Measurements from ENCODE around the gene ABLIM3. TPM values are rescaled to one million over a fixed set of nuclear protein-coding genes. Genes with fewer than 3 reads are reported as not detected.

Gene ABLIM3
- total RNA-seq, 1 donor from 2014 or later: not detected

DNA sequence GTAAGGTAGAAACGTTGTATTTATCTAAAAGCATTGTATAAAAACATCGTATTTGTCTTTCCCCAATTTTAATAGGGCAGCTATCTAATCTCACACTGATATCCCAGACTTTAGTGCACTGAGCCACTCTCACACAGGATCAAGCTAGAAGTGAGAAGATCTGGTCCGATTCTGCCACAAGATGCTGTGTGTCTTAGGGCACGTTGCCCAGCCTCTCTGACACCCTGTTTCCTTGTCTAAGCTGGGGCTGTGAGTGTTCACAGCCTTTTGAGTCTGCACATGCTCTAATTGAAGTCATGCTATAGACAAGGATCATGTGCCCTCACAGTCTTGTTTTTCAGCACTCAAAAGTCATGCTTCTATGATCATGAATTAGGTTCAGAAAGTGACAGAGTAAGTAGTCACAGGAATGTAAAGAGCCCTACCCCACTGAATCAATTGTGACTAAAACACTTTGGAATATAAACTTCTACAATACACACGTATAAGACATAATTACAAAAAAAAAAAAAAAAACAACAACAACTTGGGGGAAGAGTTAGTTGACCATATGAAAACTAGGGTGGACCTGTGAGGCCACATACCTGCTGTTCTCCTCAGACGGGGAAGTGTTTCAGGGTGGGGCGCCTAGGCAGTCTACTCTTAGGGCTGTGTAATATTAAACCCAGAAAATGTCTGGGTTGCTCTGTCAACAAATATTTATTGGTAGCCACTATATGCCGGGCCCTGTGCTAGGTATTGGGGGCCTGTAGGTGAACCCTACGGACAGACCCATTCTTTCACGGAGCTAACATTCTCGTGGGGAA lies 893 bp upstream of the ABLIM3 start:
- Mint-ChIP-seq H3K9me3 (peaks cover 3% of the 10 kb centered on the region), H3K4me3 (peak overlapping the region; percentile 28), H3K36me3 (ENCODE audit: low read depth) (no peaks in the 10 kb centered on the region), H3K27me3 (peaks cover 34% of the 10 kb centered on the region), H3K4me1 (peaks cover 4% of the 10 kb centered on the region), H3K27ac (no peak overlapping the region)
- intact Hi-C loops (cut with micrococcal nuclease): loop anchor here (5.0 kb wide), 1 partner anchor 127 kb away; no protein-coding TSS in a partner anchor
- DNase-seq: no peak
- ChIA-PET POLR2A (no interaction called here), CTCF (interaction anchor here (2.1 kb wide), 1 partner anchor 9 kb away, joined by 4 read pairs; no protein-coding TSS in a partner anchor)
- ATAC-seq (ENCODE audit: low read depth): no peak
- TF ChIP-seq, protein P1, sequence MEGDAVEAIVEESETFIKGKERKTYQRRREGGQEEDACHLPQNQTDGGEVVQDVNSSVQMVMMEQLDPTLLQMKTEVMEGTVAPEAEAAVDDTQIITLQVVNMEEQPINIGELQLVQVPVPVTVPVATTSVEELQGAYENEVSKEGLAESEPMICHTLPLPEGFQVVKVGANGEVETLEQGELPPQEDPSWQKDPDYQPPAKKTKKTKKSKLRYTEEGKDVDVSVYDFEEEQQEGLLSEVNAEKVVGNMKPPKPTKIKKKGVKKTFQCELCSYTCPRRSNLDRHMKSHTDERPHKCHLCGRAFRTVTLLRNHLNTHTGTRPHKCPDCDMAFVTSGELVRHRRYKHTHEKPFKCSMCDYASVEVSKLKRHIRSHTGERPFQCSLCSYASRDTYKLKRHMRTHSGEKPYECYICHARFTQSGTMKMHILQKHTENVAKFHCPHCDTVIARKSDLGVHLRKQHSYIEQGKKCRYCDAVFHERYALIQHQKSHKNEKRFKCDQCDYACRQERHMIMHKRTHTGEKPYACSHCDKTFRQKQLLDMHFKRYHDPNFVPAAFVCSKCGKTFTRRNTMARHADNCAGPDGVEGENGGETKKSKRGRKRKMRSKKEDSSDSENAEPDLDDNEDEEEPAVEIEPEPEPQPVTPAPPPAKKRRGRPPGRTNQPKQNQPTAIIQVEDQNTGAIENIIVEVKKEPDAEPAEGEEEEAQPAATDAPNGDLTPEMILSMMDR (IDR thresholded peaks at IDR 0.05): no peak

DNA sequence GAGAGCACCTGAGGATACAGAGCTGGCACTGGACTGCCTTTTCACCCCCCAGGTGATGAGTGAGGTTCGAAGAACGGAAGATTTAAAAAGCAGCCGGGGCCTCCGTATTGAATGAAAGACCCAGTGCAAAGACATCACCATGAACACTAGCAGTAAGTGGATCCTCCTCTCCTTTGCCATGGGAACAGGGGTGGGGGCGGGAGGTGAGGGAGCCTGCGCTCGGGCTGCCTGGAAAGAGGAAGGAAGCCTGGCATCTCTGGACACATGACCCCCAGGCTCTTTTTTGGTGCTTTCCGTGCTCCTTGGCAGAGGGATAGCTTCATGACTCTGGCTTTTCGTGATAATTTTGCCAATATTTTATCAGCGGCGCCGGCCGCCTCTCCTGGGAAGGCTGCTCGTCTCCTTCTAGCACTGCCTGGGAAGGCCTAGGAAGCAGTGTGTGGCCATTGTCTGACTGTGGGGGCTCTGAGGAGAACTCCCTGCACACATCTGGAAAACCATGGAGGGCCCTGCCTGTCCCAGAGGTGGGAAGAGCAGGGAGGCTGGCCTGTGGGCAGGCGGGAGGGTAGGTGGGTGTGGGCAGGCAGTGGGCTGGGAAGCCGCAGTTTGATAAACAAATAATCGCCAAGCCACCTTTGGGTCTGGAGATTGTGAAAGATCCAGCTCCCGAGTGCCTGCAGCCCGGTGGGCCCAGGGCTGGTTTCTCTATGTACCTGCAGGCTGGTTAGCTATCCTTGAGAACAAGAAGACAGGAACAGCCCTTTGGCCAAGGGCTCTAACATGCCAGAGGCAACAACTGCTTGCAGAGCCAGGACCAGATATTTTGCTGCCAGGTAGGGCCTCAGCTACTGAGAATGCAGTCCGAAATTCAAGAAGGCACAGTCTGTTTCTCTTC lies 911 bp downstream of the ABLIM3 start:
- POLR2A ChIA-PET: no interaction called here
- TF ChIP-seq, protein P1 (IDR thresholded peaks at IDR 0.05): no peak
- peaks cover 7% of the 10 kb centered on the region for H3K9me3 Mint-ChIP-seq
- no peak for DNase-seq
- intact Hi-C loops (cut with micrococcal nuclease): loop anchor here (5.0 kb wide), 1 partner anchor 125 kb away; no protein-coding TSS in a partner anchor
- H3K4me3 Mint-ChIP-seq: peak overlapping the region; percentile 11
- CTCF ChIA-PET: interaction anchor here (1.6 to 2.1 kb wide), 2 partner anchors 7 to 12 kb away, joined by 3 to 4 read pairs; no protein-coding TSS in a partner anchor
- H3K27ac Mint-ChIP-seq: no peak overlapping the region
- peaks cover 35% of the 10 kb centered on the region for H3K27me3 Mint-ChIP-seq
- peaks cover 4% of the 10 kb centered on the region for H3K4me1 Mint-ChIP-seq
- ATAC-seq (ENCODE audit: low read depth): no peak
- no peaks in the 10 kb centered on the region for H3K36me3 Mint-ChIP-seq (ENCODE audit: low read depth)

DNA sequence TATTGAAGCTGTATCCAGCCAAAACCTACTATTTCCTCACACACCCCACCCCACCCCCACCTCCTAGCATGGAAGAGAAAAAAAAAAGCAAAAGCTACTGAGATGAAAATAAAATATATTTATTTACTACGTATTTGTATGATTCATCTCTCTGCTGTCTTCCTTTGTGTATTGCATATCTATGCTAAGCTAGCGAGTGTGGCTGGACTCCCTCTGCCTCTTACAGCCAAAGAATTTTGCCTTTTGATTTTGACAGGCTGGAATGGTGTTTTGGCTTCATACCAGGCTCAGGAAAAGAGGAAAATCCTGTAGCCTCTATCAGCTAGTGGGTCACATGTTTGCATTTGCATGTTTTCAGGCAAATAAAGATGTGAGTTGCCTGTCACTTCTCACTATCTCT lies 2.2 kb downstream of the ABLIM3 start:
- Mint-ChIP-seq H3K4me1 (peaks cover 4% of the 10 kb centered on the region), H3K4me3 (no peak overlapping the region), H3K36me3 (ENCODE audit: low read depth) (no peaks in the 10 kb centered on the region), H3K9me3 (peaks cover 7% of the 10 kb centered on the region), H3K27me3 (peaks cover 33% of the 10 kb centered on the region), H3K27ac (no peak overlapping the region)
- DNase-seq (no peak), ATAC-seq (ENCODE audit: low read depth) (no peak)
- TF ChIP-seq, protein P1 (IDR thresholded peaks at IDR 0.05): no peak
- ChIA-PET CTCF (no interaction called here), POLR2A (no interaction called here)
- intact Hi-C loops (cut with micrococcal nuclease): loop anchor here (5.0 kb wide), 1 partner anchor 124 kb away; no protein-coding TSS in a partner anchor

DNA sequence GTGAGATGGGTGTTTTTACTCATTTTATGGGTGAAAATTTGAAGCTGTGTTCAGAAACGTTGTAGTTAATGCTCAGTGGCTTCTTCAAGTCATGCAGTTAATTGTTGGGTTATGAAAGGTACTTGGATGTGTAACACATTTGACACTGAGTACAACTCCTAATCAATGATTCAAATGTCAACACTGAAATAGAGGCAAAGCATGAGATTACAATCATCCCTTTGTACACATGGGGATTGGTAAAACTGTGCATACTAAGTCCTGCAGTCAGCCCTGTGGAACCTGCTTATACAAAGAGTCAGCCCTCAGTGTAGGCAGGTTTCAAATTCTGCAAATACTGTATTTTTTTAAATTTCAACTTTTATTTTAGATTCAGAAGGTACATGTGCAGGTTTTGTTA lies 3.3 kb downstream of the ABLIM3 start:
- ChIA-PET POLR2A (no interaction called here), CTCF (no interaction called here)
- H3K4me3 Mint-ChIP-seq: no peak overlapping the region
- intact Hi-C loops (cut with micrococcal nuclease): loop anchor here (5.0 kb wide), 1 partner anchor 123 kb away; no protein-coding TSS in a partner anchor
- no peak for ATAC-seq (ENCODE audit: low read depth)
- TF ChIP-seq, protein P1 (IDR thresholded peaks at IDR 0.05): no peak
- peaks cover 4% of the 10 kb centered on the region for H3K4me1 Mint-ChIP-seq
- no peak overlapping the region for H3K27ac Mint-ChIP-seq
- peaks cover 7% of the 10 kb centered on the region for H3K9me3 Mint-ChIP-seq
- no peaks in the 10 kb centered on the region for H3K36me3 Mint-ChIP-seq (ENCODE audit: low read depth)
- H3K27me3 Mint-ChIP-seq: peaks cover 31% of the 10 kb centered on the region
- DNase-seq: no peak

DNA sequence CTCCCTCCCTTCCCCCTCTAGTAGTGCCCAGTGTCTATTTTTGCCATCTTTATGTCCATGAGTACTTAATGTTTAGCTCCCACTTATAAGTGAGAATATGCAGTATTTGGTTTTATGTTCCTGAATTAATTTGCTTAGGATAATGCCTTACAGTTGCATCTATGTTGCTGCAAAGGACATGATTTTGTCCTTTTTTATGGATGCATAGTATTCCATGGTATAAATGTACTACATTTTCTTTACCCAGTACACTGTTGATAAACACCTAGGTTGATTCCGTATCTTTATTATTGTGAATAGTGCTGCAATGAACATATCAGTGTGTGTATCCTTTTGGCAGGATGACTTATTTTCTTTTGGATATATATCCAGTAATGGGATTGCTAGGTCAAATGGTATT lies 3.8 kb downstream of the ABLIM3 start:
- TF ChIP-seq, protein P1 (IDR thresholded peaks at IDR 0.05): no peak
- DNase-seq (no peak), ATAC-seq (ENCODE audit: low read depth) (no peak)
- intact Hi-C loops (cut with micrococcal nuclease): no loop called here
- H3K27ac Mint-ChIP-seq: no peak overlapping the region
- H3K4me3 Mint-ChIP-seq: no peak overlapping the region
- peaks cover 31% of the 10 kb centered on the region for H3K27me3 Mint-ChIP-seq
- peaks cover 4% of the 10 kb centered on the region for H3K4me1 Mint-ChIP-seq
- ChIA-PET POLR2A (no interaction called here), CTCF (no interaction called here)
- H3K36me3 Mint-ChIP-seq (ENCODE audit: low read depth): no peaks in the 10 kb centered on the region
- H3K9me3 Mint-ChIP-seq: peaks cover 7% of the 10 kb centered on the region

Data from activated B cell treated with CpG ODN at 0.5 μM for 24 hours (primary cell).